GM12878 (cell line): Measurements from ENCODE around the gene LIG4. TPM values are rescaled to one million over a fixed set of nuclear protein-coding genes. Genes with fewer than 3 reads are reported as not detected.

Experiments
- ATAC-seq: fragments of 200-7000 bp; cut with Tn5 transposase; 3 replicates; pipeline ENCODE4 v1.9.1; 2020; ENCODE audit warnings: mild to moderate bottlenecking, moderate library complexity
- BruUV-seq: library from RNA; stranded (reverse); fragments of 400-500 nt; replicated peaks from 2 replicates; lab custom pipeline; 2021; lab: Mats Ljungman, UMichigan
- CTCF ChIA-PET: fragments of 300-600 bp; sonication (Branson Sonifier 250); formaldehyde crosslinking; extraction: SDS; loops from one replicate; lab custom pipeline; 2021; ENCODE audit warnings: inconsistent platforms; lab: Yijun Ruan, JAX
- POLR2A ChIA-PET: fragments of 350-600 bp; formaldehyde crosslinking; extraction: SDS; loops from one replicate; lab custom pipeline; 2021; ENCODE audit warnings: inconsistent platforms; lab: Charles Lee
- RAD21 ChIA-PET: fragments of 300-600 bp; sonication (Branson Sonifier 250); formaldehyde crosslinking; loops from one replicate; lab custom pipeline; 2023; ENCODE audit warnings: antibody characterized with exemption; ENCODE audit not compliant: unreplicated experiment; lab: Charles Lee
- SMC1A ChIA-PET: fragments of 300-600 bp; sonication (Branson Sonifier 250); formaldehyde crosslinking; loops from one replicate; lab custom pipeline; 2023; ENCODE audit not compliant: unreplicated experiment, uncharacterized antibody; lab: Charles Lee
- DNase-seq: peaks from one replicate; pipeline ENCODE4 v3.0.0-alpha.2; 2011; ENCODE audit warnings: low read depth, low spot score
- FAIRE-seq: peaks from 3 replicates; lab custom pipeline; 2011; peaks lifted over from hg19 to GRCh38; lab: Jason Lieb, UNC
- H2AFZ ChIP-seq: 2 replicates; pipeline ENCODE4 v1.6.0; 2011; ENCODE audit warnings: low read depth, low read length, control low read depth; ENCODE audit not compliant: control insufficient read depth
- H3K27ac ChIP-seq: 2 replicates; pipeline ENCODE4 v1.5.1; 2011; ENCODE audit warnings: control low read depth; ENCODE audit not compliant: control insufficient read depth, insufficient read depth
- H3K27me3 ChIP-seq, 2 experiments: replicated peaks in 1 of 2; 2 replicates each; pipeline versions ENCODE4 v1.6.0 to v1.6.1; 2011; ENCODE audit warnings: low read length in 1 of 2; ENCODE audit not compliant: control insufficient read depth in 2 of 2, insufficient read depth in 2 of 2
- H3K36me3 ChIP-seq, 2 experiments: 2 replicates each; pipeline ENCODE4 v1.5.1; 2011; ENCODE audit warnings: low read length in 1 of 2; ENCODE audit not compliant: control insufficient read depth in 2 of 2, insufficient read depth in 2 of 2
- H3K4me1 ChIP-seq: 2 replicates; pipeline ENCODE4 v1.6.1; 2011; ENCODE audit warnings: mild to moderate bottlenecking, low read length, moderate library complexity, mixed read lengths; ENCODE audit not compliant: control insufficient read depth, insufficient read depth
- H3K4me2 ChIP-seq: 2 replicates; pipeline ENCODE4 v1.6.0; 2011; ENCODE audit warnings: control low read depth; ENCODE audit not compliant: control insufficient read depth, insufficient read depth
- H3K4me3 ChIP-seq: fragments of 200-600 bp; sonication (generic); 2 replicates; pipeline ENCODE4 v1.5.1; 2016
- H3K79me2 ChIP-seq: 2 replicates; pipeline ENCODE4 v1.6.0; 2011; ENCODE audit warnings: low read length; ENCODE audit not compliant: control insufficient read depth, insufficient read depth
- H3K9ac ChIP-seq: 2 replicates; pipeline ENCODE4 v1.8.0; 2011; ENCODE audit warnings: low read length, control low read depth, mixed read lengths; ENCODE audit not compliant: control insufficient read depth, insufficient read depth
- H3K9me3 ChIP-seq: replicated peaks from 3 replicates; pipeline ENCODE4 v1.5.1; 2011; ENCODE audit warnings: mild to moderate bottlenecking, low read length; ENCODE audit not compliant: control insufficient read depth, insufficient read depth
- H4K20me1 ChIP-seq: 2 replicates; pipeline ENCODE4 v1.6.0; 2011; ENCODE audit not compliant: control insufficient read depth, insufficient read depth
- CTCF ChIP-seq, 3 experiments: IDR thresholded peaks in 2 of 3; conservative IDR thresholded peaks in 1 of 3; 2 replicates each; pipeline ENCODE4 v1.5.1; 2011; ENCODE audit warnings: low read depth in 3 of 3, low read length in 3 of 3, mild to moderate bottlenecking in 3 of 3, control low read depth in 2 of 3, moderate library complexity in 2 of 3, inconsistent platforms in 1 of 3, mixed read lengths in 1 of 3; ENCODE audit not compliant: control insufficient read depth in 2 of 3, insufficient read depth in 1 of 3; ENCODE audit errors: extremely low read depth in 1 of 3
- EZH2 ChIP-seq: IDR thresholded peaks from 2 replicates; pipeline ENCODE4 v1.6.1; 2012; ENCODE audit warnings: low read depth, mild to moderate bottlenecking, control low read depth, inconsistent platforms, low read length, borderline replicate concordance; ENCODE audit not compliant: control insufficient read depth
- MEF2B ChIP-seq: fragments of 450-650 bp; IDR thresholded peaks from 2 replicates; pipeline ENCODE4 v1.6.1; 2018; ENCODE audit warnings: mild to moderate bottlenecking, moderate library complexity; ENCODE audit not compliant: partially characterized antibody, poor library complexity, severe bottlenecking
- POLR2AphosphoS5 ChIP-seq: IDR thresholded peaks from 2 replicates; pipeline ENCODE4 v1.6.1; 2011; ENCODE audit warnings: mild to moderate bottlenecking, low read length, inconsistent platforms
- RAD21 ChIP-seq: IDR thresholded peaks from 2 replicates; pipeline ENCODE4 v1.6.1; 2011; ENCODE audit warnings: mild to moderate bottlenecking, low read depth, low read length, moderate library complexity; ENCODE audit not compliant: insufficient read depth
- WRNIP1 ChIP-seq: IDR thresholded peaks from 2 replicates; pipeline ENCODE4 v1.6.1; 2011; ENCODE audit warnings: low read depth, low read length, improper control_type of control experiment, borderline replicate concordance
- ZNF384 ChIP-seq: IDR thresholded peaks from 2 replicates; pipeline ENCODE4 v1.6.1; 2012; ENCODE audit warnings: low read depth, mild to moderate bottlenecking, low read length, improper control_type of control experiment, borderline replicate concordance
- WGBS: methylation state at CpG from one replicate; pipeline ENCODE4 v1.1.6; 2016; ENCODE audit warnings: low lambda C conversion rate; ENCODE audit not compliant: insufficient replicate concordance, insufficient coverage; ENCODE audit errors: missing lambda C conversion rate; 5-methylcytosine and 5-hydroxymethylcytosine counted together
- in situ Hi-C: fragments of 300-500 bp; cut with MboI; formaldehyde crosslinking; loops from 9 replicates; pipeline ENCODE4 v1.14.3; 2018; ENCODE audit warnings: mixed read lengths
- intact Hi-C: fragments of 100-400 bp; cut with micrococcal nuclease; formaldehyde crosslinking; loops from one replicate; pipeline ENCODE4 v1.14.2; 2022; ENCODE audit not compliant: unreplicated experiment
- polyA plus RNA-seq, 11 experiments: library from polyadenylated mRNA; depleted of rRNA in 4 of 11; unstranded in 6 of 11; stranded (reverse) in 5 of 11; fragments of >200 nt; fragmentation: Nextera tagmentation in 4 of 11; fragmentation: Illumina TruSeq in 1 of 11; extraction: Ambion mirVana in 4 of 11; extraction: Trizol in 1 of 11; gene quantifications; 1 replicate in 1 of 11; 2 replicates in 10 of 11; pipeline versions ENCODE4 v1.2.1 to v1.2.3, GENCODE V29; 2011 to 2016; ENCODE audit warnings: inconsistent platforms in 2 of 11, missing spikeins in 2 of 11, low read depth in 1 of 11
- total RNA-seq, 4 experiments: library from RNA; depleted of rRNA in 3 of 4; stranded (reverse); fragments of >200 nt in 3 of 4; fragmentation: Illumina TruSeq in 1 of 4; extraction: Trizol in 1 of 4; gene quantifications; 2 replicates each; pipeline versions ENCODE4 v1.2.1 to v1.2.3, GENCODE V29; 2013 to 2021

LIG4 gene
- total and polyA plus RNA-seq, 10 of the 15 experiments (the other 5 are each of a cell fraction or from before 2014, with no cell fraction given): 2.3 to 15.0 (median 8.5) TPM

DNA sequence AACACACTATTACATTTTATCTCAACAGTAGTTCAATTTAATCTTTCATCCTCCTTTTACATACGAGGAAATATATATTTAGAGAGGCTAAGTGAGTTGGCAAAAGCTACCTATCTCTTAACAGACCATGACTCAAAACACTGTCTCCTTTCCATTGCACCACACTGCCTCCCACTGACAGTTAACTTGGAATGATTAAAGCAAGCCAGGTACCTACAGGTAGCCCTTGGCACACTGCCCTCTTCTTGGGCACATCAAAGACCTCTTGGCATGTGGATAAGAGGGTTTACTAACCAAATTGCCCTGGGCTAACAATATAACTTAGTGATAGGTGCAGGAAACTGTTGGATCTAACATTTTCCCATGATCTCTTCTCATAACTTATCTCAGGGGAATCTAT is 4.7 kb upstream of the LIG4 start:
- intact Hi-C loops: loop anchor here (5.0 to 10.0 kb wide), 2 partner anchors 355 to 1653 kb away; partner anchors contain the start of gene ARGLU1
- H3K79me2 ChIP-seq: peaks cover 74% of the 10 kb centered on the region
- DNase-seq (no peak), FAIRE-seq (no peak), ATAC-seq (no peak)
- no peaks in the 10 kb centered on the region; a peak in 1 of 4 replicates for H3K36me3 ChIP-seq
- H3K4me2 ChIP-seq: peak overlapping the region; percentile 99
- peak overlapping the region; percentile 83; the same call in 1 of the 2 replicates for H3K4me3 ChIP-seq
- H3K9me3 ChIP-seq: no peaks in the 10 kb centered on the region
- H4K20me1 ChIP-seq: no peaks in the 10 kb centered on the region
- BruUV-seq: no TSS peak
- ChIA-PET CTCF (interaction anchor here (0.9 to 3.5 kb wide), 6 partner anchors 10 to 675 kb away, joined by 3 to 10 read pairs (median 4); no protein-coding TSS in a partner anchor), RAD21 (no interaction called here), SMC1A (interaction anchor here (1.7 kb wide), 1 partner anchor 12 kb away, joined by 9 read pairs; no protein-coding TSS in a partner anchor), POLR2A (interaction anchor here (1.1 kb wide), 1 partner anchor 119 kb away, joined by 4 read pairs; no protein-coding TSS in a partner anchor)
- H3K4me1 ChIP-seq: peaks cover 16% of the 10 kb centered on the region
- H2AFZ ChIP-seq: no peak overlapping the region
- 4% methylated on average over 1 of the region's 1 CpG for WGBS
- in situ Hi-C loops: loop anchor here (25.0 kb wide), 1 partner anchor 1658 kb away; the partner anchor contains the start of gene ARGLU1
- no peaks in the 10 kb centered on the region for H3K27me3 ChIP-seq
- peak overlapping the region; percentile 22; the same call in 1 of the 2 replicates for H3K9ac ChIP-seq
- TF ChIP-seq RAD21: peak; percentile 38
- TF ChIP-seq MEF2B: peak; percentile 31
- TF ChIP-seq EZH2: no peak
- TF ChIP-seq POLR2AphosphoS5: no peak
- TF ChIP-seq WRNIP1: no peak
- no peak for TF ChIP-seq ZNF384
- peak in 2 of 3 experiments; percentile 6 to 60; a peak in 2 of 6 replicates for TF ChIP-seq CTCF (IDR thresholded peaks at IDR 0.05 in 2 of 3, conservative IDR thresholded peaks at IDR 0.05 in 1 of 3; ENCODE audit: control insufficient read depth in 2 of 3, extremely low read depth in 1 of 3, insufficient read depth in 1 of 3, low read depth in 3 of 3, low read length in 3 of 3)
- no peak overlapping the region for H3K27ac ChIP-seq
